Measurements from ENCODE around the gene NXPH2.

- TF ChIP-seq, protein P1, sequence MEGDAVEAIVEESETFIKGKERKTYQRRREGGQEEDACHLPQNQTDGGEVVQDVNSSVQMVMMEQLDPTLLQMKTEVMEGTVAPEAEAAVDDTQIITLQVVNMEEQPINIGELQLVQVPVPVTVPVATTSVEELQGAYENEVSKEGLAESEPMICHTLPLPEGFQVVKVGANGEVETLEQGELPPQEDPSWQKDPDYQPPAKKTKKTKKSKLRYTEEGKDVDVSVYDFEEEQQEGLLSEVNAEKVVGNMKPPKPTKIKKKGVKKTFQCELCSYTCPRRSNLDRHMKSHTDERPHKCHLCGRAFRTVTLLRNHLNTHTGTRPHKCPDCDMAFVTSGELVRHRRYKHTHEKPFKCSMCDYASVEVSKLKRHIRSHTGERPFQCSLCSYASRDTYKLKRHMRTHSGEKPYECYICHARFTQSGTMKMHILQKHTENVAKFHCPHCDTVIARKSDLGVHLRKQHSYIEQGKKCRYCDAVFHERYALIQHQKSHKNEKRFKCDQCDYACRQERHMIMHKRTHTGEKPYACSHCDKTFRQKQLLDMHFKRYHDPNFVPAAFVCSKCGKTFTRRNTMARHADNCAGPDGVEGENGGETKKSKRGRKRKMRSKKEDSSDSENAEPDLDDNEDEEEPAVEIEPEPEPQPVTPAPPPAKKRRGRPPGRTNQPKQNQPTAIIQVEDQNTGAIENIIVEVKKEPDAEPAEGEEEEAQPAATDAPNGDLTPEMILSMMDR (IDR thresholded peaks at IDR 0.05), result no peak
- TF ChIP-seq EP300 (IDR thresholded peaks at IDR 0.05), result no peak
- no peak for TF ChIP-seq POLR2A (IDR thresholded peaks at IDR 0.05)
Observed at GRCh38 chr2:138720035-138720838, 60.0 kb downstream of the NXPH2 start.

All from ovary (tissue), 3 donors.